Right cardiac atrium (tissue), 5 donors: ENCODE data around the gene CAPN1. TPM values are rescaled to one million over a fixed set of nuclear protein-coding genes. Genes with fewer than 3 reads are reported as not detected.
A peak's percentile ranks its signal among the peaks of the same experiment; 100 is the strongest.

Source experiments
- ATAC-seq, 2 donors: fragments of 200-7000 bp; cut with Tn5 transposase; one replicate each; pipeline versions ENCODE4 v1.8.0 to v1.9.1; 2020; ENCODE audit warnings: moderate library complexity in 2 of 2, mild to moderate bottlenecking in 1 of 2
- DNase-seq, 3 donors: peaks; one replicate each; pipeline ENCODE4 v3.0.0-alpha.2; 2020
- H3K27ac ChIP-seq: one replicate; pipeline ENCODE4 v1.5.1; 2013; ENCODE audit warnings: mild to moderate bottlenecking, low read length, control low read depth, moderate library complexity
- H3K27me3 ChIP-seq: one replicate; pipeline ENCODE4 v1.6.1; 2013; ENCODE audit not compliant: control insufficient read depth, insufficient read depth
- H3K4me1 ChIP-seq: one replicate; pipeline ENCODE4 v1.6.1; 2013; ENCODE audit warnings: low read length; ENCODE audit not compliant: control insufficient read depth, insufficient read depth
- H3K4me3 ChIP-seq: one replicate; pipeline ENCODE4 v1.5.1; 2013; ENCODE audit warnings: low read length, control low read depth
- H3K9me3 ChIP-seq: one replicate; pipeline ENCODE4 v1.6.1; 2013; ENCODE audit warnings: low read length; ENCODE audit not compliant: control insufficient read depth
- WGBS: extraction: QIAGEN DNeasy Blood & Tissue Kit; methylation state at CpG from one replicate; pipeline ENCODE4 v1.1.7; 2013; 5-methylcytosine and 5-hydroxymethylcytosine counted together
- intact Hi-C, 4 donors: fragments of 100-400 bp; cut with DNase I; formaldehyde crosslinking; loops; one replicate each; pipeline versions ENCODE4 v1.11.0 to v1.14.0; 2022 to 2023
- polyA plus RNA-seq: library from polyadenylated mRNA; stranded (reverse); fragments of 200-250 nt; gene quantifications from one replicate; pipeline ENCODE4 v1.2.3, GENCODE V29; 2013
- total RNA-seq, 4 donors: library from RNA; stranded (reverse); fragmentation: NEBNext Ultra II Directional; extraction: Animal tissue kit (Norgen Biotek cat#: 25700); gene quantifications; one replicate each; pipeline ENCODE4 v1.2.1, GENCODE V29; 2021
- donor health status: healthy with polysubstance abuse.
- donor health status: DM: no; HTN: yes; CAD: no.
- donor health status: DM: no; HTN: no; CAD: no.
- donor health status: DM: no; HTN: yes; CAD: no; lungs with severe emphysema.
- donor health status: DM: yes; HTN: yes; CAD: no.

CAPN1 gene
- total and polyA plus RNA-seq, 5 donors, result 74.4 to 102 (median 96.2) TPM

- 95% methylated on average over 15 of the region's 15 CpGs for WGBS
- Histone ChIP-seq H3K9me3 (no peaks in the 10 kb centered on the region), H3K27ac (no peak overlapping the region), H3K27me3 (no peaks in the 10 kb centered on the region), H3K4me3 (no peak overlapping the region), H3K4me1 (no peaks in the 10 kb centered on the region)
- ATAC-seq (no peak), DNase-seq (no peak)
- intact Hi-C loops, result no loop called here
Measured at GRCh38 chr11:65204143-65204542, 22.4 kb downstream of the CAPN1 start.

DNA sequence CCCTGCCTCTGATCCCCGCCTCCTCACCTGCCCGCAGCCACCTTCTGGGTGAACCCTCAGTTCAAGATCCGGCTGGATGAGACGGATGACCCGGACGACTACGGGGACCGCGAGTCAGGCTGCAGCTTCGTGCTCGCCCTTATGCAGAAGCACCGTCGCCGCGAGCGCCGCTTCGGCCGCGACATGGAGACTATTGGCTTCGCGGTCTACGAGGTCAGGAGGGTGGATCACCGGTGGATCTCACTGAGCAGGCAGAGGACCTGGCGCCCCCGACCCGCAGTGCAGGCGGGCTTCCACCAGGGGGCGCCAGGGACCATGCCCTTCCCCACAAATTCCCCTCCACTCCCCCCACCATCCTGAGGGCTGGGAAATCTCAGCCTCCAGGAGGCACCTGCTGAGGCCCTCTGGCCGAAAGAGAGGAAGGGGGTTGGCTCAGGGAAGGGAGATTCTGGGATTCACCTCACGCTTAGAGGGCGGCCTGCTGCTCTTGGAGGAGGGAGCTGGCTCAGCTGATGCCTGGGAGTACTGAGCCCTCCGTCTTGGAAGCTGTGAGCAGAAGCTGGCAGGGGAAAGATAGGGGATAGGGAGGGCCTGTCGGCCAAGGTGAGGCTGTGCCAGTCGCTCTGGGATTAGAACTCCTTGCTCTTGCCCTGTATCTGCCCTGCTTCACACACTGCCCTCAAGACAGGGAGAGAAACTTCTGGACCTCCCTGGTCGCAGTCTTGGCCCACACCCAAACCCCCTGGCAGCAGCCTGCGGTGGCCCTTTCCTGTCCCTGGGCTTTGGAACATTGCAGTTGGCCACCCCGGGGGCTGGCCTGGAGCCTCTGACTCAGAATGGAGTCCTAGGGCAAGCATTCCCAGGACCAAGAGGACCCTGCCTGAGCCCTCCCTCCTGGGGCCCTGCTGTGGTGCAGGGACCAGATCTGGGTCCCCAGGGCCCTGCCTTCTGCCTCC is 23.2 kb downstream of the CAPN1 start:
- ATAC-seq (peak; percentile 34 to 37), DNase-seq (peak in 2 of 3 donors; percentile 63 to 70)
- intact Hi-C loops, result no loop called here
- H3K4me3 ChIP-seq, result no peak overlapping the region
- no peaks in the 10 kb centered on the region for H3K4me1 ChIP-seq
- no peaks in the 10 kb centered on the region for H3K9me3 ChIP-seq
- 58% methylated on average over 38 of the region's 38 CpGs for WGBS
- no peak overlapping the region for H3K27ac ChIP-seq
- H3K27me3 ChIP-seq, result no peaks in the 10 kb centered on the region

GRCh38 chr11:65205602-65205967 is 23.9 kb downstream of the CAPN1 start:
- Histone ChIP-seq H3K27ac (no peak overlapping the region), H3K4me3 (no peak overlapping the region), H3K27me3 (no peaks in the 10 kb centered on the region), H3K4me1 (no peaks in the 10 kb centered on the region), H3K9me3 (no peaks in the 10 kb centered on the region)
- 76% methylated on average over 3 of the region's 3 CpGs for WGBS
- intact Hi-C loops, result no loop called here
- DNase-seq (no peak), ATAC-seq (no peak)

DNA sequence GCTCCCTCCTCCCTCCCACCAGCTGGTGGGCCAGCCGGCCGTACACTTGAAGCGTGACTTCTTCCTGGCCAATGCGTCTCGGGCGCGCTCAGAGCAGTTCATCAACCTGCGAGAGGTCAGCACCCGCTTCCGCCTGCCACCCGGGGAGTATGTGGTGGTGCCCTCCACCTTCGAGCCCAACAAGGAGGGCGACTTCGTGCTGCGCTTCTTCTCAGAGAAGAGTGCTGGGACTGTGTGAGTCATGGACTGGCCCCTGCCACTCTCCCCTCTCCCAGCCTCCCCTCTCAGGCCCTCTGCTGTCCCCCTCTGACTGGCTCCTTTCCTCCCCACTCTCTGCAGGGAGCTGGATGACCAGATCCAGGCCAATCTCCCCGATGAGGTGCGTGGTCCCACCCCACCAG is 24.7 kb downstream of the CAPN1 start:
- H3K27me3 ChIP-seq, result no peaks in the 10 kb centered on the region
- ATAC-seq (no peak), DNase-seq (no peak)
- H3K9me3 ChIP-seq, result no peaks in the 10 kb centered on the region
- H3K4me1 ChIP-seq, result no peaks in the 10 kb centered on the region
- intact Hi-C loops, result no loop called here
- H3K4me3 ChIP-seq, result no peak overlapping the region
- WGBS, result 93% methylated on average over 17 of the region's 17 CpGs
- H3K27ac ChIP-seq, result no peak overlapping the region

DNA sequence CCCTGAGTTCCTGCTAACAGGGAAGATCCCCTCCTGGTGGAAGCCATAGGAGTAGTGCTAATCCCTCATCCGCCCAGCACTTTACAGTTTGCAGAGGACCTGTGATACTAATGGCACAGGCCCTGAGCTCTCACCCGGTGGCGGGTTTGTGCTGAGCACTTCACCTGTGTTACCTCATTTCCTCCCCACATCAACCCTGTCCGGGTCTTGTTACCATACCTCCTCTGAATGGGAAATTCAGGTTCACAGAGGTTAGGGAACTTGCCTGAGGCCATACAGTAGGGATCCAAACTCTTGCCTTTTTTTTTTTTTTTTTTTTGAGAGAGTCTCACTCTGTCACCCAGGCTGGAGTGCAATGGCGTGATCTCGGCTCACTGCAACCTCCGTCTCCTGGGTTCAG is 25.2 kb downstream of the CAPN1 start:
- no peak for ATAC-seq
- Histone ChIP-seq H3K4me1 (no peaks in the 10 kb centered on the region), H3K27me3 (no peaks in the 10 kb centered on the region), H3K9me3 (no peaks in the 10 kb centered on the region), H3K27ac (no peak overlapping the region), H3K4me3 (no peak overlapping the region)
- DNase-seq, result no peak
- 91% methylated on average over 7 of the region's 7 CpGs for WGBS
- intact Hi-C loops, result no loop called here

- no peak for DNase-seq
- WGBS, result 91% methylated on average over 16 of the region's 16 CpGs
- Histone ChIP-seq H3K27me3 (no peaks in the 10 kb centered on the region), H3K4me1 (no peaks in the 10 kb centered on the region), H3K4me3 (no peak overlapping the region), H3K9me3 (no peaks in the 10 kb centered on the region), H3K27ac (no peak overlapping the region)
- no peak for ATAC-seq
- intact Hi-C loops, result no loop called here
Measured at GRCh38 chr11:65207918-65208784, 26.4 kb downstream of the CAPN1 start.

GRCh38 chr11:65208785-65209710 is 27.3 kb downstream of the CAPN1 start:
- H3K4me1 ChIP-seq, result no peaks in the 10 kb centered on the region
- H3K27me3 ChIP-seq, result no peaks in the 10 kb centered on the region
- WGBS, result 75% methylated on average over 13 of the region's 13 CpGs
- intact Hi-C loops, result no loop called here
- no peaks in the 10 kb centered on the region for H3K9me3 ChIP-seq
- H3K27ac ChIP-seq, result no peak overlapping the region
- no peak for ATAC-seq
- DNase-seq, result no peak
- no peak overlapping the region for H3K4me3 ChIP-seq

GRCh38 chr11:65209711-65210360 is 28.1 kb downstream of the CAPN1 start:
- H3K27ac ChIP-seq, result no peak overlapping the region
- 91% methylated on average over 20 of the region's 20 CpGs for WGBS
- DNase-seq (no peak), ATAC-seq (no peak)
- no peak overlapping the region for H3K4me3 ChIP-seq
- H3K9me3 ChIP-seq, result no peaks in the 10 kb centered on the region
- no peaks in the 10 kb centered on the region for H3K27me3 ChIP-seq
- no peaks in the 10 kb centered on the region for H3K4me1 ChIP-seq
- intact Hi-C loops, result no loop called here

- H3K27ac ChIP-seq, result no peak overlapping the region
- no peak overlapping the region for H3K4me3 ChIP-seq
- WGBS, result 85% methylated on average over 14 of the region's 14 CpGs
- ATAC-seq (no peak), DNase-seq (no peak)
- no peaks in the 10 kb centered on the region for H3K9me3 ChIP-seq
- H3K27me3 ChIP-seq, result no peaks in the 10 kb centered on the region
- no peaks in the 10 kb centered on the region for H3K4me1 ChIP-seq
- intact Hi-C loops, result no loop called here
Measured at GRCh38 chr11:65210361-65210731, 28.6 kb downstream of the CAPN1 start.

DNA sequence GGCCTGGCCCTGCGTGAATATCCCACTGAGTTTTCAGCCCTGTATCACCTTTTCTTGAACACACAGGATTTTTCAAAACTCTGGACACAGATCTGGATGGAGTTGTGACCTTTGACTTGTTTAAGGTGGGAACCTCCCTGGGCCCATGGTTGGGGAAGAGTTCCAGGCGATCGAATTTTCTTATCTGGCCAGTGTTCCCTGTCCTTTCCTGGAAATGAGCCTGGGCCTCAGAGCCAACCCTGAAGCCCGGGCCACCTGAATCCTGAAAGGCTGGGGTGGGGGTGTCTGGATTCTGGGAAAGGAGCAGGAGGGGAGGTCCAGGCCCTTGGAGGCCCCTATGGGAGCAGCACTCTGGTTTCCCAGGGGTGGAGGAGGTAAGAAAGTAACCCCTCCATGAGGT is 29.0 kb downstream of the CAPN1 start:
- DNase-seq (no peak), ATAC-seq (no peak)
- Histone ChIP-seq H3K27ac (no peak overlapping the region), H3K4me3 (no peak overlapping the region), H3K27me3 (no peaks in the 10 kb centered on the region), H3K4me1 (no peaks in the 10 kb centered on the region), H3K9me3 (no peaks in the 10 kb centered on the region)
- intact Hi-C loops, result no loop called here
- 58% methylated on average over 4 of the region's 4 CpGs for WGBS
